ENCODE data around the gene EP400. TPM values are rescaled to one million over a fixed set of nuclear protein-coding genes. Genes with fewer than 3 reads are reported as not detected.

EP400 gene
- total and polyA plus RNA-seq, 2 of the 13 experiments (the other 11 are each of a cell fraction or from before 2014, with no cell fraction given), result 4.9 to 5.0 TPM

DNA sequence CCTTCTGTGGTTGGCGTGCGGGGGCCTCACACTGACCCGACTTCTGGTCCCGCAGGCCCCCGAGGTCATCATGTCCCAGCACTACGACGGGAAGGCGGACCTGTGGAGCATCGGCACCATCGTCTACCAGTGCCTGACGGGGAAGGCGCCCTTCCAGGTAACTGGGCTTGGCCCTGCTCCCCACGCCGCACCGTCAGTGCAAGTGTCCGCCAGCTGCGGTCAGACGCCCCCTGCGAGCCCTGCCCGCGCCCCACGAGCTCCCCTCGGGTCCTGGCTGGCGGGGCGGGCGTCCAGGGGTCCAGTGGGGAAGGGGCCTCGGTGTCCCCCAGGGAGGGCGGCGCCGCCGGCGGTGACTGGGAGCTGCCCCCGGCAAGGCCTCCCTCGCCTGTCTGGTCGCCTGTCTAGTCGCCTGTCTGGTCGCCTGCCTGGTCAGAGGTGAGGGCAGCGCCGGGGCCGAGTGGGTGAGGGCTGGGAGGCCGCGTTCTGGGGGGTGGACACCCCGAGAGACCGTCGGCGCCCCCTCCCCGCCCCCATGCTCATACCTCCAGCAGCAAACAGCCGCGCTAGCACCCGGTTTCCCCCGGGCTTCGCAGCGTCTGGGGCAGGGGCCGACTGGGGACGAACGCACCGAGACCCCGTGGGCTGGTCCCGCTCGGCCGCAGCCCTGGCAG is 40.5 kb upstream of the EP400 start:
- Histone ChIP-seq H3K4me1 (ENCODE audit: insufficient read depth, low read length) (peaks cover 11% of the 10 kb centered on the region; the same call in 1 of the 2 replicates), H2AFZ (ENCODE audit: low read length) (no peak overlapping the region), H3K27ac (ENCODE audit: extremely low read length, insufficient read depth, low read length) (no peak overlapping the region), H3K27me3 (ENCODE audit: control insufficient read depth in 1 of 2, insufficient read depth in 2 of 2, low read length in 2 of 2) (no peaks in the 10 kb centered on the region), H3K4me3 (replicated peaks in 1 of 3; ENCODE audit: insufficient read depth in 1 of 3, low read depth in 2 of 3, low read length in 3 of 3) (no peak overlapping the region), H3K9ac (ENCODE audit: insufficient read depth, low read depth, low read length) (no peak overlapping the region), H3K79me2 (ENCODE audit: insufficient read depth, low read length) (no peaks in the 10 kb centered on the region), H3K36me3 (replicated peaks in 1 of 2; ENCODE audit: control insufficient read depth in 1 of 2, insufficient read depth in 2 of 2, low read length in 2 of 2) (peaks cover 25 to 34% of the 10 kb centered on the region in 2 experiments; a peak in 4 of 5 replicates), H3K9me3 (ENCODE audit: low read length) (no peaks in the 10 kb centered on the region), H3K4me2 (ENCODE audit: low read depth, low read length) (no peak overlapping the region), H4K20me1 (ENCODE audit: insufficient read depth, low read length) (0 out of 2 replicates have a peak, but pooled peaks cover 14% of the 10 kb centered on the region)
- in situ Hi-C loops (cut with HindIII; ENCODE audit: extremely low pct_ligation_motif_present, low pct_unique_long_range_greater_than_20kb), result no loop called here
- 99% methylated on average over 19 of the region's 61 CpGs for WGBS (ENCODE audit: low lambda C conversion rate)
- DNase-seq (ENCODE audit: low spot score) (no peak), ATAC-seq (no peak), FAIRE-seq (no peak)
- POLR2A ChIA-PET, result no interaction called here
- TF ChIP-seq ZSCAN22 (CRISPR knock-in tag; IDR thresholded peaks at IDR 0.05) (no peak), NR2F6 (IDR thresholded peaks at IDR 0.05) (no peak), NR2F6 (CRISPR knock-in tag; IDR thresholded peaks at IDR 0.05) (no peak), ZNF607 (CRISPR knock-in tag; IDR thresholded peaks at IDR 0.05; ENCODE audit: borderline replicate concordance) (no peak), CEBPB (IDR thresholded peaks at IDR 0.05; ENCODE audit: borderline replicate concordance, low read depth, low read length) (no peak), TBP (CRISPR knock-in tag; IDR thresholded peaks at IDR 0.05) (no peak), FIP1L1 (IDR thresholded peaks at IDR 0.05; ENCODE audit: borderline replicate concordance, insufficient read depth, low read depth, low read length) (no peak), FOXP1 (IDR thresholded peaks at IDR 0.05) (no peak), FOXP1 (CRISPR knock-in tag; IDR thresholded peaks at IDR 0.05) (no peak), ZNF333 (CRISPR knock-in tag; IDR thresholded peaks at IDR 0.05; ENCODE audit: borderline replicate concordance) (no peak), MAZ (IDR thresholded peaks at IDR 0.05; ENCODE audit: borderline replicate concordance, low read depth, low read length) (no peak), MAZ (CRISPR knock-in tag; IDR thresholded peaks at IDR 0.05; ENCODE audit: low read depth) (no peak), CENPX (CRISPR knock-in tag; IDR thresholded peaks at IDR 0.05) (no peak), HNF4A (CRISPR knock-in tag; IDR thresholded peaks at IDR 0.05) (no peak), ZSCAN20 (CRISPR knock-in tag; IDR thresholded peaks at IDR 0.05; ENCODE audit: borderline replicate concordance) (no peak), RFXAP (CRISPR knock-in tag; IDR thresholded peaks at IDR 0.05; ENCODE audit: borderline replicate concordance) (no peak)
- TF ChIP-seq, protein P1, sequence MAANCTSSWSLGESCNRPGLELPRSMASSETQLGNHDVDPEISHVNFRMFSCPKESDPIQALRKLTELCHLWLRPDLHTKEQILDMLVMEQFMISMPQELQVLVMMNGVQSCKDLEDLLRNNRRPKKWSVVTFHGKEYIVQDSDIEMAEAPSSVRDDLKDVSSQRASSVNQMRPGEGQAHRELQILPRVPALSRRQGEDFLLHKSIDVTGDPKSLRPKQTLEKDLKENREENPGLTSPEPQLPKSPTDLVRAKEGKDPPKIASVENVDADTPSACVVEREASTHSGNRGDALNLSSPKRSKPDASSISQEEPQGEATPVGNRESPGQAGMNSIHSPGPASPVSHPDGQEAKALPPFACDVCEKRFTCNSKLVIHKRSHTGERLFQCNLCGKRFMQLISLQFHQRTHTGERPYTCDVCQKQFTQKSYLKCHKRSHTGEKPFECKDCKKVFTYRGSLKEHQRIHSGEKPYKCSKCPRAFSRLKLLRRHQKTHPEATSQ (CRISPR knock-in tag; IDR thresholded peaks at IDR 0.05; ENCODE audit: borderline replicate concordance), result no peak
- TF ChIP-seq, protein P2, sequence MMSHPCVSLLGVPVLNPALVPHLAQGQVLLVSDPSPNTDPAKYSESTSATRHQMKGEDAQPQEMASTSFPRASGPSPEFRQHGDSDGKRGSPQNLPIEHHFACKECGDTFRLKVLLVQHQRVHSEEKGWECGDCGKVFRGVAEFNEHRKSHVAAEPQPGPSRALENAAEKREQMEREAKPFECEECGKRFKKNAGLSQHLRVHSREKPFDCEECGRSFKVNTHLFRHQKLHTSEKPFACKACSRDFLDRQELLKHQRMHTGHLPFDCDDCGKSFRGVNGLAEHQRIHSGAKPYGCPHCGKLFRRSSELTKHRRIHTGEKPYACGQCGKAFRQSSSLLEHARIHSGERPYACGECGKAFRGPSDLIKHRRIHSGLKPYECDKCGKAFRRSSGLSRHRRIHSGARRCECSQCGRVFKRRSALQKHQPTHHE (CRISPR knock-in tag; IDR thresholded peaks at IDR 0.05; ENCODE audit: borderline replicate concordance), result no peak
- no TSS peak for BruUV-seq (replicated peaks)
- intact Hi-C loops (cut with micrococcal nuclease; ENCODE audit: unreplicated experiment), result no loop called here
- CTCF ChIA-PET (ENCODE audit: low intra/inter-chr PET ratio, low total read pairs), result no interaction called here
